Endodermal cell (in vitro differentiated cells): Measurements from ENCODE around the gene YBX3. TPM values are rescaled to one million over a fixed set of nuclear protein-coding genes. Genes with fewer than 3 reads are reported as not detected.

Source experiments
- DNase-seq: peaks from one replicate; pipeline ENCODE4 v3.0.0-alpha.2; 2017
- H3K27ac ChIP-seq: 2 replicates; pipeline ENCODE4 v1.5.1; 2013; ENCODE audit warnings: mild to moderate bottlenecking, low read depth, low read length, moderate library complexity
- H3K27me3 ChIP-seq: 2 replicates; pipeline ENCODE4 v1.6.1; 2013; ENCODE audit warnings: mild to moderate bottlenecking, low read length, moderate library complexity; ENCODE audit not compliant: insufficient read depth, control insufficient read depth, poor library complexity, severe bottlenecking
- H3K36me3 ChIP-seq: 2 replicates; pipeline ENCODE4 v1.7.0; 2013; ENCODE audit warnings: mild to moderate bottlenecking, low read length, moderate library complexity; ENCODE audit not compliant: control insufficient read depth, insufficient read depth
- H3K4me1 ChIP-seq: one replicate; pipeline ENCODE4 v1.7.0; 2013; ENCODE audit warnings: low read length; ENCODE audit not compliant: control insufficient read depth, insufficient read depth
- H3K4me3 ChIP-seq: 2 replicates; pipeline ENCODE4 v1.5.1; 2013; ENCODE audit warnings: mild to moderate bottlenecking, low read length, moderate library complexity
- H3K9ac ChIP-seq: 2 replicates; pipeline ENCODE4 v1.6.1; 2013; ENCODE audit warnings: mild to moderate bottlenecking, low read length, moderate library complexity; ENCODE audit not compliant: poor library complexity, severe bottlenecking; ENCODE audit errors: extremely low read depth
- H3K9me3 ChIP-seq: 2 replicates; pipeline ENCODE4 v1.6.1; 2013; ENCODE audit warnings: mild to moderate bottlenecking, low read length, moderate library complexity; ENCODE audit not compliant: control insufficient read depth
- H3K27ac Mint-ChIP-seq: 2 replicates; pipeline ENCODE4 v1.8.0; 2020; ENCODE audit warnings: mixed read lengths
- H3K27me3 Mint-ChIP-seq: 2 replicates; pipeline ENCODE4 v1.8.0; 2021; ENCODE audit warnings: mild to moderate bottlenecking, mixed read lengths; ENCODE audit not compliant: insufficient read depth
- H3K36me3 Mint-ChIP-seq: 2 replicates; pipeline ENCODE4 v1.8.0; 2020; ENCODE audit warnings: low read depth, mixed read lengths
- H3K4me1 Mint-ChIP-seq: 2 replicates; pipeline ENCODE4 v1.8.0; 2020; ENCODE audit warnings: mixed read lengths
- H3K4me3 Mint-ChIP-seq: 2 replicates; pipeline ENCODE4 v1.8.0; 2020; ENCODE audit warnings: mild to moderate bottlenecking, moderate library complexity, mixed read lengths
- H3K9me3 Mint-ChIP-seq: 2 replicates; pipeline ENCODE4 v1.8.0; 2020; ENCODE audit warnings: mild to moderate bottlenecking, mixed read lengths
- WGBS, 2 experiments: methylation state at CpG; one replicate each; pipeline versions ENCODE4 v1.1.5 to v1.1.7; 2013; ENCODE audit warnings: missing lambda C conversion rate in 2 of 2, mixed read lengths in 1 of 2; ENCODE audit not compliant: insufficient coverage in 1 of 2, insufficient read length in 1 of 2; 5-methylcytosine and 5-hydroxymethylcytosine counted together
- total RNA-seq, 2 donors: library from RNA; stranded (reverse); fragmentation: NEBNext Ultra II Directional in 1 of 2; extraction: Animal tissue kit (Norgen Biotek cat#: 25700) in 1 of 2; gene quantifications; 2 replicates in 1 of 2; 3 replicates in 1 of 2; pipeline ENCODE4 v1.2.1, GENCODE V29; 2021
- TF ChIP-seq, protein P1 (sequence below): fragments of 200-600 bp; sonication (generic); conservative IDR thresholded peaks from 2 replicates; pipeline ENCODE4 v1.5.0; 2021; ENCODE audit warnings: antibody characterized with exemption, mild to moderate bottlenecking

YBX3 gene
- total RNA-seq, 2 donors from 2014 or later = 251 to 419 TPM

DNA sequence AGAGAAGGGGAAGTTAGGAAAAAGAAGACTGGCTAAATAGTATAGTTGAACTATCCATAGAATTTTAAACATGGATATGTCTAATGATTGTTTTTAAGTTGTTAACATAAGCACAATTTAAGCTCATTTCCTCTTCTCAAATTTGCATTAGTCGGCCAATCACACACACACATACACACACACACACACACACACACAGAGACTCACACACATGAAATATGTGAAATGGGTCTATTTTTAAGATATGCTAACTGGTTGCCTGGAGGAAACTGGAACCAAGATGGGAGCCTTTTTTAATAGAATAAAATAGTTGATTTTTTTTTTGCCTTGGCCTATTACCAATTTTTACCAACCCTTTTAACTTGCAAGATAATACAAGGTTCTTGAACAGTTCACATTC, 25.3 kb downstream of the YBX3 start:
- H3K27ac ChIP-seq = no peak overlapping the region
- H3K27ac Mint-ChIP-seq = no peak overlapping the region
- H3K4me1 Mint-ChIP-seq = no peaks in the 10 kb centered on the region
- H3K27me3 Mint-ChIP-seq = no peaks in the 10 kb centered on the region
- H3K4me3 Mint-ChIP-seq = no peak overlapping the region
- no peaks in the 10 kb centered on the region for H3K9me3 ChIP-seq
- no peak overlapping the region for H3K9ac ChIP-seq
- H3K4me1 ChIP-seq = no peaks in the 10 kb centered on the region
- H3K4me3 ChIP-seq = no peak overlapping the region
- WGBS, 2 experiments = no CpG with 5 or more reads among the region's 1 CpG
- no peaks in the 10 kb centered on the region for H3K9me3 Mint-ChIP-seq
- H3K36me3 Mint-ChIP-seq = peaks cover 71% of the 10 kb centered on the region
- TF ChIP-seq, protein P1, sequence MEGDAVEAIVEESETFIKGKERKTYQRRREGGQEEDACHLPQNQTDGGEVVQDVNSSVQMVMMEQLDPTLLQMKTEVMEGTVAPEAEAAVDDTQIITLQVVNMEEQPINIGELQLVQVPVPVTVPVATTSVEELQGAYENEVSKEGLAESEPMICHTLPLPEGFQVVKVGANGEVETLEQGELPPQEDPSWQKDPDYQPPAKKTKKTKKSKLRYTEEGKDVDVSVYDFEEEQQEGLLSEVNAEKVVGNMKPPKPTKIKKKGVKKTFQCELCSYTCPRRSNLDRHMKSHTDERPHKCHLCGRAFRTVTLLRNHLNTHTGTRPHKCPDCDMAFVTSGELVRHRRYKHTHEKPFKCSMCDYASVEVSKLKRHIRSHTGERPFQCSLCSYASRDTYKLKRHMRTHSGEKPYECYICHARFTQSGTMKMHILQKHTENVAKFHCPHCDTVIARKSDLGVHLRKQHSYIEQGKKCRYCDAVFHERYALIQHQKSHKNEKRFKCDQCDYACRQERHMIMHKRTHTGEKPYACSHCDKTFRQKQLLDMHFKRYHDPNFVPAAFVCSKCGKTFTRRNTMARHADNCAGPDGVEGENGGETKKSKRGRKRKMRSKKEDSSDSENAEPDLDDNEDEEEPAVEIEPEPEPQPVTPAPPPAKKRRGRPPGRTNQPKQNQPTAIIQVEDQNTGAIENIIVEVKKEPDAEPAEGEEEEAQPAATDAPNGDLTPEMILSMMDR = no peak
- no peak for DNase-seq
- H3K36me3 ChIP-seq = peaks cover 69% of the 10 kb centered on the region
- no peaks in the 10 kb centered on the region for H3K27me3 ChIP-seq

DNA sequence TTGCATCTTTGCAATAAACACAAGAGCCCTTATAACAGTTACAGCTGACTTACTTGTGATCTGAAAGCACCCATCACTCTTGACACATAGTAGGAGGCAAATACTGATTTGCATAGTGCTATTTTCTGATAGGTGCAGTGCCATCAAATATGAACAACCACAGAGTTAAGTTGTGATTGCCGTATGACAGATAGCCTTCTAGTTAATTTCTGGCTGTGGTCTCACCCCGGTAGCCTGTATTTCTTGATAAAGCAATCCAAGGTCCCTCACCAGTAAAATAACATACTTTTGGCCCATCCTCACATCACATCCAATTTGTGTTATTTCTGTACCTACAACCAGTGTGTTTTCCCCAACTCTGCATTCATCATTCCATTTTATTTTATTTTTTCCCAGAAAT, 26.0 kb downstream of the YBX3 start:
- Mint-ChIP-seq H3K27me3 (no peaks in the 10 kb centered on the region), H3K9me3 (no peaks in the 10 kb centered on the region), H3K27ac (no peak overlapping the region), H3K36me3 (peaks cover 64% of the 10 kb centered on the region), H3K4me3 (no peak overlapping the region), H3K4me1 (no peaks in the 10 kb centered on the region)
- H3K9ac ChIP-seq = no peak overlapping the region
- TF ChIP-seq, protein P1 = no peak
- H3K4me3 ChIP-seq = no peak overlapping the region
- no peaks in the 10 kb centered on the region for H3K9me3 ChIP-seq
- no peak overlapping the region for H3K27ac ChIP-seq
- no peak for DNase-seq
- H3K27me3 ChIP-seq = no peaks in the 10 kb centered on the region
- peaks cover 62% of the 10 kb centered on the region for H3K36me3 ChIP-seq
- H3K4me1 ChIP-seq = no peaks in the 10 kb centered on the region
- WGBS, 2 experiments = 87 to 95% methylated on average over 2 of the region's 2 CpGs

DNA sequence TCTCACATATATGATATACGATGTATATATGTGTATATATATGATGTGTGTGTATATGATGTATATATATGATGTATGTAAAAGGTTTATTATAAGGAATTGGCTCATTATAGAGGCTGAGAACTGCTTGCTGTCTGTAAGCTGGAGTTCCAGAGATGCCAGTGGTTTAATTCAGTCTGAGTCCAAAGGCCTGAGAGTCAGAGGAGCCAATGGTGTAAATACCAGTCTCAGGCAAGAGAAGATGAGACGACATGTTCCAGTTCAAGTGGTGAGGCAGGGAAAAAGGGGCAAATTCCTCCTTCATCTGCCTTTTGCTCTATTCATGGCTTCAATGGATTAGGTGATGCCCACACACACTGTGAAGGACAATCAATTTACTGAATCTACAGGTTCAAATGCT, 32.2 kb downstream of the YBX3 start:
- peaks cover 2% of the 10 kb centered on the region for H3K9me3 Mint-ChIP-seq
- H3K27ac ChIP-seq = no peak overlapping the region
- H3K27me3 Mint-ChIP-seq = no peaks in the 10 kb centered on the region
- no peak overlapping the region for H3K4me3 ChIP-seq
- H3K4me3 Mint-ChIP-seq = no peak overlapping the region
- H3K36me3 ChIP-seq = peaks cover 8% of the 10 kb centered on the region
- H3K27ac Mint-ChIP-seq = no peak overlapping the region
- no peak for DNase-seq
- H3K9ac ChIP-seq = no peak overlapping the region
- WGBS, 2 experiments = 92 to 100% methylated on average over 1 to 2 of the region's 2 CpGs
- H3K4me1 Mint-ChIP-seq = no peaks in the 10 kb centered on the region
- no peaks in the 10 kb centered on the region for H3K4me1 ChIP-seq
- TF ChIP-seq, protein P1 = no peak
- peaks cover 8% of the 10 kb centered on the region for H3K36me3 Mint-ChIP-seq
- H3K27me3 ChIP-seq = no peaks in the 10 kb centered on the region
- H3K9me3 ChIP-seq = no peaks in the 10 kb centered on the region
